ENCODE data around the gene CNGA3. TPM values are rescaled to one million over a fixed set of nuclear protein-coding genes. Genes with fewer than 3 reads are reported as not detected.

Gene CNGA3
- total RNA-seq, 1 donor from 2014 or later = not detected

DNA sequence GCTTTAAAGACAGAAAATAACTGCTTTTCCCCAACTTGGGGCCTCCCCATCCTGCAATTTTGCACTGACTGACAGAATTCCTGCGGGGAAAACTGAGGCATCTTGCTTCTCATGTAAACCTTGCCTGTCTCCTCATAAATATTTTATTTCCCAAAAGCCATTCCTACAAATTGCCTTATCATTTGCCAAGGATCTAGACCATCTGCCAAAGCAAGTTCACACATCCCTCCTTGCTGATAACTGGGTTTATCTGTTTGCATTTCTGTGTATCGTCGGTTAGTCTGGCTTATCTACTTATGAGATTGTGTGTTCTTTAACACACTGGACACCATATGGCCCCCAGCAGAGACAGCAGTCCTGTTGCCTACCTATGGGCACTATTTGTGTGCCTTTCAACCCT lies 3.0 kb upstream of the CNGA3 start:
- peaks cover 8% of the 10 kb centered on the region for H3K4me1 Mint-ChIP-seq (ENCODE audit: low read depth)
- TF ChIP-seq, protein P1, sequence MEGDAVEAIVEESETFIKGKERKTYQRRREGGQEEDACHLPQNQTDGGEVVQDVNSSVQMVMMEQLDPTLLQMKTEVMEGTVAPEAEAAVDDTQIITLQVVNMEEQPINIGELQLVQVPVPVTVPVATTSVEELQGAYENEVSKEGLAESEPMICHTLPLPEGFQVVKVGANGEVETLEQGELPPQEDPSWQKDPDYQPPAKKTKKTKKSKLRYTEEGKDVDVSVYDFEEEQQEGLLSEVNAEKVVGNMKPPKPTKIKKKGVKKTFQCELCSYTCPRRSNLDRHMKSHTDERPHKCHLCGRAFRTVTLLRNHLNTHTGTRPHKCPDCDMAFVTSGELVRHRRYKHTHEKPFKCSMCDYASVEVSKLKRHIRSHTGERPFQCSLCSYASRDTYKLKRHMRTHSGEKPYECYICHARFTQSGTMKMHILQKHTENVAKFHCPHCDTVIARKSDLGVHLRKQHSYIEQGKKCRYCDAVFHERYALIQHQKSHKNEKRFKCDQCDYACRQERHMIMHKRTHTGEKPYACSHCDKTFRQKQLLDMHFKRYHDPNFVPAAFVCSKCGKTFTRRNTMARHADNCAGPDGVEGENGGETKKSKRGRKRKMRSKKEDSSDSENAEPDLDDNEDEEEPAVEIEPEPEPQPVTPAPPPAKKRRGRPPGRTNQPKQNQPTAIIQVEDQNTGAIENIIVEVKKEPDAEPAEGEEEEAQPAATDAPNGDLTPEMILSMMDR (IDR thresholded peaks at IDR 0.05) = no peak
- H3K27ac Mint-ChIP-seq (ENCODE audit: unreplicated experiment) = no peak overlapping the region
- peaks cover under 1% of the 10 kb centered on the region for H3K36me3 Mint-ChIP-seq (ENCODE audit: low read depth)
- DNase-seq (ENCODE audit: low spot score) = no peak
- peaks cover 40% of the 10 kb centered on the region for H3K27me3 Mint-ChIP-seq (ENCODE audit: low read depth)
- H3K4me3 Mint-ChIP-seq (ENCODE audit: unreplicated experiment) = no peak overlapping the region
- H3K9me3 Mint-ChIP-seq (ENCODE audit: low read depth) = peaks cover 2% of the 10 kb centered on the region

DNA sequence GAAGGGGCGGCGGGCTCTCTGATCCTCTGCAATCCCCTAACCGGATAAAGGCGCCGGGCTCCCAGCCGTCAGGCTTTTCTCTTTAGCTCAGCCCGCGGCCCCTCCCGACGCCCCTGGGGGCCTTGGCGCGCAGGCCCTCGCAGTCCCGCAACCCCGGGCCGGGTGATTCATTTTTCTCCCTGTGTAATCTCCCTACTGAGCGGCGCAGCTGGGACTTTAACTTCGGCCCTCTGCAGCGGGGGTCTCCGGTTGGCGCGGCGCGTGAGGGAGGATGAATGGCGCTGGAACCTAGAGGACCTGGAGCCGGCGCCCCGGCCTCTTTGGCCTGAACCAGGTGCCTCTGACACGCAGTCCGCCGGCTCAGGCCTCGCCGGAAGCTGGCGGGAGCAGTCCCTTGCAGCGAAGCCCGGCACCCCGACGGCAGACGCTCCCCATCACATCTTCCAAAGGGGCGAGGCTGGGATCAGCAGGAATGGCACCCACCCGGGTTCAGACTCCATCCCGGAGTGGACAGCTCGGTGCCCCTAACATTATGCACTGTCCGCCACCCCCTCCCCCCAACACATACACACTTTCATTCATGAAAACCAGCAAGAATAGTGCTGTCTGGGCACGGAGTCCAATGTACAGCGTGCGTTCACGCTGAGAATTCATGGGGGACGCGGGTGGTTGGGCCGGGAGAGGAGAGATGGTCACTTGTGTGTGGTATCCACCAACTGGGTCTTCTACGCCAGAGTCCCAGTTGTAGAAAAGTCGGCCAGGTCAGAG lies 1.2 kb downstream of the CNGA3 start:
- Mint-ChIP-seq H3K4me3 (ENCODE audit: unreplicated experiment) (no peak overlapping the region), H3K9me3 (ENCODE audit: low read depth) (no peaks in the 10 kb centered on the region), H3K27ac (ENCODE audit: unreplicated experiment) (no peak overlapping the region), H3K4me1 (ENCODE audit: low read depth) (peaks cover 8% of the 10 kb centered on the region), H3K36me3 (ENCODE audit: low read depth) (no peaks in the 10 kb centered on the region), H3K27me3 (ENCODE audit: low read depth) (peaks cover 76% of the 10 kb centered on the region)
- DNase-seq (ENCODE audit: low spot score) = no peak
- TF ChIP-seq, protein P1 (IDR thresholded peaks at IDR 0.05) = no peak

DNA sequence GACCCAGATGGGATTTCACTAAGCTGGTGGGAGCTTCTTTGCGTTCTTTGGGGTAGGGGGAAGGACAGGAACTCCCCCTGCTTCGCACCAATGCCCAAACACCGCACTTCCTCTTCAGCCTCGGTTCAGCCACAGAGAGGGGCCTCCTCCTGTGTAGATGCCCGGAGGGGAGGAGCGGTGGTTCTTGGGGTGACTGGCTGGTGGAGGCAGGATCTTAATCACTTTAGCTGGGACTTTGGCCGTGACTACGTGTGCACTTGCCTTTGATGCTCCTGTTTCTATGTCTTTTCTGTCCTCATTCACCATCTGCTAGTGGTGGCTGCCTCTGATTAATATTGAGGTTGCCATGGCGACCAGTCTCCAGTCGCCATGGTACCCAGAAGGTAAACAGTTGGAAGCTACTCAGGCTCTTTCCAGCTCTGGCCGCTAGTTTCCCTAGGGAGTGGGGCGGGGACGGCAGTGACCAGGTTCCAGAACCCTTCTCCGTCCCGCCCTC lies 1.9 kb downstream of the CNGA3 start:
- Mint-ChIP-seq H3K4me1 (ENCODE audit: low read depth) (peaks cover 8% of the 10 kb centered on the region), H3K9me3 (ENCODE audit: low read depth) (no peaks in the 10 kb centered on the region), H3K27ac (ENCODE audit: unreplicated experiment) (no peak overlapping the region), H3K4me3 (ENCODE audit: unreplicated experiment) (no peak overlapping the region), H3K36me3 (ENCODE audit: low read depth) (no peaks in the 10 kb centered on the region), H3K27me3 (ENCODE audit: low read depth) (peaks cover 75% of the 10 kb centered on the region)
- TF ChIP-seq, protein P1 (IDR thresholded peaks at IDR 0.05) = no peak
- DNase-seq (ENCODE audit: low spot score) = no peak

DNA sequence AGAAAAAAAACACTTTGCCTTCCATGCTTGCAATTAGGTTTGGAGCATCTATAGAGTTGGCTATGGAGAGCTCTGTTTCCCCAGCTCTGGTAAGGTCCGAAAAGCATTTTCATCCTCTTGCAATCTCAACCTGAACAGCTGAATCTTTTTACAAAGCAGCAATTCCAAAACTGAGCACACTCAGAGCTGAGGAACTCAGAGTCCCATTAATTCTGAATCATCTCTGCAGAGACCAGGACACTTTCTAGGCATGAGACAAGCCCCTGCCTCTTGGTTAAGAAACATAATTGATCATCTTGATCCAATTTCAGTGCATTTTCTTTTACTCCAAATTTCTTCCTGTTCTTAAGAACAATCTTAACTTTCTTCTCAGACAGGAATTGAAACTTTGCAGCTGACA lies 4.2 kb downstream of the CNGA3 start:
- H3K4me3 Mint-ChIP-seq (ENCODE audit: unreplicated experiment) = no peak overlapping the region
- TF ChIP-seq, protein P1 (IDR thresholded peaks at IDR 0.05) = no peak

DNA sequence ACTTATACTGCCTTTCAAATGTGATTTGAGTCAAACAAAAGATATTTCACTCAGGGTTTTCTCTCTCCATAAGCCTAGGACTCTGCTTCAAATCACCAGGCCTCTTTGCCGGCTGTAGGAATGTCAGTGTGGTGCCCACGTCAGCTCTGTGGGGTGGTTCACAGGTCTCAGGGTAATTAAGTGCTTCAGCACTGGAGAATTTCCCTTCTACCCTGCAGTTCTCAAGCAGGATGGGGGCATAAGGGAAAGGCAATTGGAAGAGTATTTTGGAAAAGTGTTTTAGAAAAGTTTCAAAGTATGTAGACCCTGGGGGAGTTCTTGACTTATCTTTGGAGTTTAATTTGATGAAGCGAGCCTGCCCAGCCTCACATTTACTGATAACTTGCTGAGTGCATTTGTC lies 9.6 kb downstream of the CNGA3 start:
- peaks cover 28% of the 10 kb centered on the region for H3K27me3 Mint-ChIP-seq (ENCODE audit: low read depth)
- H3K36me3 Mint-ChIP-seq (ENCODE audit: low read depth) = no peaks in the 10 kb centered on the region
- no peak overlapping the region for H3K4me3 Mint-ChIP-seq (ENCODE audit: unreplicated experiment)
- H3K4me1 Mint-ChIP-seq (ENCODE audit: low read depth) = no peaks in the 10 kb centered on the region
- TF ChIP-seq, protein P1 (IDR thresholded peaks at IDR 0.05) = no peak
- H3K27ac Mint-ChIP-seq (ENCODE audit: unreplicated experiment) = no peak overlapping the region
- DNase-seq (ENCODE audit: low spot score) = no peak
- no peaks in the 10 kb centered on the region for H3K9me3 Mint-ChIP-seq (ENCODE audit: low read depth)

More for the DNA sequence above, 4.2 kb downstream of the CNGA3 start:
- Mint-ChIP-seq H3K9me3 (ENCODE audit: low read depth) (no peaks in the 10 kb centered on the region), H3K4me1 (ENCODE audit: low read depth) (peaks cover 8% of the 10 kb centered on the region), H3K27ac (ENCODE audit: unreplicated experiment) (no peak overlapping the region), H3K27me3 (ENCODE audit: low read depth) (peaks cover 57% of the 10 kb centered on the region), H3K36me3 (ENCODE audit: low read depth) (no peaks in the 10 kb centered on the region)
- no peak for DNase-seq (ENCODE audit: low spot score)
